Dermis microvascular lymphatic vessel endothelial cell (primary cell): ENCODE measurements around the gene TMCC2. TPM values are rescaled to one million over a fixed set of nuclear protein-coding genes. Genes with fewer than 3 reads are reported as not detected.
"Not testable (repeated sequence)": the region's sequence is repeated elsewhere in the genome, so short reads cannot be mapped to it uniquely, and the experiment has no call there.

Experiments used
- DNase-seq, 2 donors: peaks; one replicate each; pipeline versions ENCODE4 v3.0.0 to v3.0.0-alpha.2; 2010; ENCODE audit warnings: low read depth in 2 of 2
- total RNA-seq: library from RNA; depleted of rRNA; stranded (reverse); fragments of >200 nt; gene quantifications from 2 replicates; pipeline ENCODE4 v1.2.1, GENCODE V29; 2014

The TMCC2 gene
- total RNA-seq, 1 donor from 2014 or later: 0.77 TPM

- not testable (repeated sequence) for DNase-seq
Measured at GRCh38 chr1:205280666-205281395, 53.1 kb downstream of the TMCC2 start.

- DNase-seq: no peak
Measured at GRCh38 chr1:205283270-205284147, 55.8 kb downstream of the TMCC2 start.

- peak; percentile 90 to 98 for DNase-seq
Measured at GRCh38 chr1:205284420-205285144, 56.8 kb downstream of the TMCC2 start.

- DNase-seq: no peak
Measured at GRCh38 chr1:205285381-205286101, 57.8 kb downstream of the TMCC2 start.

GRCh38 chr1:205286335-205286950 is 58.7 kb downstream of the TMCC2 start:
- DNase-seq: no peak

GRCh38 chr1:205287076-205287475 is 59.3 kb downstream of the TMCC2 start:
- no peak for DNase-seq

GRCh38 chr1:205287767-205288559 is 60.2 kb downstream of the TMCC2 start:
- peak in 1 of 2 donors; percentile 65 for DNase-seq

GRCh38 chr1:205291596-205291995 is 63.9 kb downstream of the TMCC2 start:
- no peak for DNase-seq

GRCh38 chr1:205293350-205294074 is 65.8 kb downstream of the TMCC2 start:
- DNase-seq: no peak

- DNase-seq: peak; percentile 95 to 96
Measured at GRCh38 chr1:205294175-205294917, 66.6 kb downstream of the TMCC2 start.

GRCh38 chr1:205294934-205295333 is 67.2 kb downstream of the TMCC2 start:
- no peak for DNase-seq

GRCh38 chr1:205296154-205296553 is 68.4 kb downstream of the TMCC2 start:
- DNase-seq: no peak

GRCh38 chr1:205297546-205298177 is 69.9 kb downstream of the TMCC2 start:
- not testable (repeated sequence) for DNase-seq

- peak; percentile 60 to 85 for DNase-seq
Measured at GRCh38 chr1:205298191-205298994, 70.6 kb downstream of the TMCC2 start.

GRCh38 chr1:205300149-205300548 is 72.4 kb downstream of the TMCC2 start:
- DNase-seq: no peak

- DNase-seq: peak; percentile 83 to 88
Measured at GRCh38 chr1:205301205-205301821, 73.6 kb downstream of the TMCC2 start.
